Measurements from ENCODE around the gene PUS1.

The PUS1 gene

GRCh38 chr12:131914179-131914702 is 14.8 kb upstream of the PUS1 start:
- H3K9me2 ChIP-seq (ENCODE audit: low read depth, low read length): no peaks in the 10 kb centered on the region
- no peaks in the 10 kb centered on the region for H3F3A ChIP-seq (ENCODE audit: insufficient read depth, low read length)
- no peaks in the 10 kb centered on the region for H3K79me2 ChIP-seq (ENCODE audit: insufficient read depth, low read length)
- H4K20me1 ChIP-seq (ENCODE audit: insufficient read depth, low read length): no peaks in the 10 kb centered on the region
- TF ChIP-seq EZH2 (IDR thresholded peaks at IDR 0.05; ENCODE audit: borderline replicate concordance, low read length): no peak
- TF ChIP-seq, protein P1, sequence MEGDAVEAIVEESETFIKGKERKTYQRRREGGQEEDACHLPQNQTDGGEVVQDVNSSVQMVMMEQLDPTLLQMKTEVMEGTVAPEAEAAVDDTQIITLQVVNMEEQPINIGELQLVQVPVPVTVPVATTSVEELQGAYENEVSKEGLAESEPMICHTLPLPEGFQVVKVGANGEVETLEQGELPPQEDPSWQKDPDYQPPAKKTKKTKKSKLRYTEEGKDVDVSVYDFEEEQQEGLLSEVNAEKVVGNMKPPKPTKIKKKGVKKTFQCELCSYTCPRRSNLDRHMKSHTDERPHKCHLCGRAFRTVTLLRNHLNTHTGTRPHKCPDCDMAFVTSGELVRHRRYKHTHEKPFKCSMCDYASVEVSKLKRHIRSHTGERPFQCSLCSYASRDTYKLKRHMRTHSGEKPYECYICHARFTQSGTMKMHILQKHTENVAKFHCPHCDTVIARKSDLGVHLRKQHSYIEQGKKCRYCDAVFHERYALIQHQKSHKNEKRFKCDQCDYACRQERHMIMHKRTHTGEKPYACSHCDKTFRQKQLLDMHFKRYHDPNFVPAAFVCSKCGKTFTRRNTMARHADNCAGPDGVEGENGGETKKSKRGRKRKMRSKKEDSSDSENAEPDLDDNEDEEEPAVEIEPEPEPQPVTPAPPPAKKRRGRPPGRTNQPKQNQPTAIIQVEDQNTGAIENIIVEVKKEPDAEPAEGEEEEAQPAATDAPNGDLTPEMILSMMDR (IDR thresholded peaks at IDR 0.05; ENCODE audit: low read length): no peak
- no peak overlapping the region for H3K4me2 ChIP-seq (ENCODE audit: low read length)
- no peaks in the 10 kb centered on the region for H3K4me1 ChIP-seq (ENCODE audit: insufficient read depth, low read length, severe bottlenecking)
- H3K36me3 ChIP-seq (ENCODE audit: insufficient read depth, low read length): peaks cover 4% of the 10 kb centered on the region
- H3K27ac ChIP-seq (ENCODE audit: low read depth, low read length, poor library complexity, severe bottlenecking): no peak overlapping the region
- H3K4me3 ChIP-seq (ENCODE audit: low read depth, low read length, poor library complexity, severe bottlenecking): no peak overlapping the region
- no peak overlapping the region for H3K9ac ChIP-seq (ENCODE audit: low read length)
- no peaks in the 10 kb centered on the region for H3K27me3 ChIP-seq (ENCODE audit: insufficient read depth, low read length)
- no peak overlapping the region for H2AFZ ChIP-seq (ENCODE audit: low read length)
- H3K9me3 ChIP-seq (ENCODE audit: low read length): no peaks in the 10 kb centered on the region

DNA sequence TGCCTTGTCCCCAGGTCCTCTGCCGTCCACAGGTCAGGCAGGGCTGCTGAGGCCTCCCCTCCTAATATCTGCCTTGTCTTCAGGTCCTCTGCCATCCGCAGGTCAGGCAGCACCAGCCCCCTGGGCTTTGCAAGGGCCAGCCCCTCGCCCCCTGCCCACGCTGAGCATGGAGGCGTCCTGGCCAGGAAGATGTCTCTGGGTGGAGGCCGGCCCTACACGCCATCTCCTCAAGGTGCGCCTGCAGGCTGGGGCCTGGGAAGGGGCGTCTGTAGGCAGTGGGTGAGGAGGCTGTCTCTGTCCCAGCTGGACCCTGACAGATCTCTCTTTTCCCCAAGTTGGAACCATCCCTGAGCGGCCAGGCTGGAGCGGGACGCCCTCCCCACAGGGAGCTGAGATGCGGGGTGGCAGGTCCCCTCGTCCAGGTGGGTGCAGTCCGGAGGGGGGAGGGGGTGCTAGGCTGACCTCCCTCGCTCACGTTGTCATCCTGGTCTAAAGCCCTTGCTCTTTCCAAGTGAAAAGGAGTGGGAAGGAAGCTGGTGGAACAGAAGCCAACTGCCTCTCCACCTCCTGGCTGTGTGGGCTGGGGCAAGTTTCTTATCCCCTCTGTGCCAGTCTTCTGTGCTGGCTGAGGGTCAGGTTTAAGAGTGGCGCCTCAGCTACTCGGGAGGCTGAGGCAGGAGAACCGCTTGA is 13.9 kb upstream of the PUS1 start:
- no peak overlapping the region for H3K27ac ChIP-seq (ENCODE audit: low read depth, low read length, poor library complexity, severe bottlenecking)
- no peak overlapping the region for H2AFZ ChIP-seq (ENCODE audit: low read length)
- TF ChIP-seq, protein P1 (IDR thresholded peaks at IDR 0.05; ENCODE audit: low read length): no peak
- TF ChIP-seq EZH2 (IDR thresholded peaks at IDR 0.05; ENCODE audit: borderline replicate concordance, low read length): no peak
- H3K9me2 ChIP-seq (ENCODE audit: low read depth, low read length): no peaks in the 10 kb centered on the region
- H4K20me1 ChIP-seq (ENCODE audit: insufficient read depth, low read length): no peaks in the 10 kb centered on the region
- H3F3A ChIP-seq (ENCODE audit: insufficient read depth, low read length): no peaks in the 10 kb centered on the region
- H3K4me1 ChIP-seq (ENCODE audit: insufficient read depth, low read length, severe bottlenecking): no peaks in the 10 kb centered on the region
- H3K9me3 ChIP-seq (ENCODE audit: low read length): no peaks in the 10 kb centered on the region
- H3K27me3 ChIP-seq (ENCODE audit: insufficient read depth, low read length): no peaks in the 10 kb centered on the region
- H3K4me3 ChIP-seq (ENCODE audit: low read depth, low read length, poor library complexity, severe bottlenecking): no peak overlapping the region
- no peaks in the 10 kb centered on the region for H3K79me2 ChIP-seq (ENCODE audit: insufficient read depth, low read length)
- H3K36me3 ChIP-seq (ENCODE audit: insufficient read depth, low read length): peaks cover 4% of the 10 kb centered on the region
- H3K9ac ChIP-seq (ENCODE audit: low read length): no peak overlapping the region
- no peak overlapping the region for H3K4me2 ChIP-seq (ENCODE audit: low read length)

GRCh38 chr12:131915823-131916222 is 13.3 kb upstream of the PUS1 start:
- H3F3A ChIP-seq (ENCODE audit: insufficient read depth, low read length): no peaks in the 10 kb centered on the region
- H2AFZ ChIP-seq (ENCODE audit: low read length): no peak overlapping the region
- TF ChIP-seq, protein P1 (IDR thresholded peaks at IDR 0.05; ENCODE audit: low read length): peak; percentile 50; the same call in 1 of the 2 replicates
- no peak for TF ChIP-seq EZH2 (IDR thresholded peaks at IDR 0.05; ENCODE audit: borderline replicate concordance, low read length)
- no peaks in the 10 kb centered on the region for H3K9me2 ChIP-seq (ENCODE audit: low read depth, low read length)
- no peak overlapping the region for H3K9ac ChIP-seq (ENCODE audit: low read length)
- no peaks in the 10 kb centered on the region for H4K20me1 ChIP-seq (ENCODE audit: insufficient read depth, low read length)
- H3K4me1 ChIP-seq (ENCODE audit: insufficient read depth, low read length, severe bottlenecking): no peaks in the 10 kb centered on the region
- H3K9me3 ChIP-seq (ENCODE audit: low read length): no peaks in the 10 kb centered on the region
- no peak overlapping the region for H3K4me2 ChIP-seq (ENCODE audit: low read length)
- H3K27me3 ChIP-seq (ENCODE audit: insufficient read depth, low read length): no peaks in the 10 kb centered on the region
- H3K79me2 ChIP-seq (ENCODE audit: insufficient read depth, low read length): no peaks in the 10 kb centered on the region
- H3K4me3 ChIP-seq (ENCODE audit: low read depth, low read length, poor library complexity, severe bottlenecking): no peak overlapping the region
- H3K36me3 ChIP-seq (ENCODE audit: insufficient read depth, low read length): peaks cover 4% of the 10 kb centered on the region; the same call in 1 of the 2 replicates
- no peak overlapping the region for H3K27ac ChIP-seq (ENCODE audit: low read depth, low read length, poor library complexity, severe bottlenecking)

Measured in OCI-LY1 (cell line).